Measurements from ENCODE around the gene MCOLN1. TPM values are rescaled to one million over a fixed set of nuclear protein-coding genes. Genes with fewer than 3 reads are reported as not detected.
A peak's percentile ranks its signal among the peaks of the same experiment; 100 is the strongest.

Gene MCOLN1
- total RNA-seq, 6 experiments from 2014 or later = 9.8 to 25.2 (median 17.7) TPM

- DNase-seq = peak in 2 of 3 donors; percentile 54 to 56
- TF ChIP-seq CTCF (IDR thresholded peaks at IDR 0.05) (no peak), POLR2A (IDR thresholded peaks at IDR 0.05) (no peak)
- 81% methylated on average over 22 of the region's 62 CpGs for WGBS (ENCODE audit: insufficient coverage, low coverage, low lambda C conversion rate, missing lambda C conversion rate)
These were observed 32.8 kb downstream of the MCOLN1 start for GRCh38 chr19:7554990-7555864.

GRCh38 chr19:7556696-7557315 lies 34.4 kb downstream of the MCOLN1 start:
- no peak overlapping the region for H3K27ac ChIP-seq
- no peaks in the 10 kb centered on the region for H3K4me1 ChIP-seq
- no peak for ATAC-seq
- H3K4me3 ChIP-seq = no peak overlapping the region
- peaks cover 0 to 43% (median 6%) of the 10 kb centered on the region in 4 donors for H3K36me3 ChIP-seq
- no peaks in the 10 kb centered on the region for H3K27me3 ChIP-seq
- TF ChIP-seq CTCF (IDR thresholded peaks at IDR 0.05) (no peak), POLR2A (IDR thresholded peaks at IDR 0.05) (no peak)
- intact Hi-C loops (cut with DNase I) = no loop called here
- 100% methylated on average over 16 of the region's 54 CpGs for WGBS (ENCODE audit: insufficient coverage, low coverage, low lambda C conversion rate, missing lambda C conversion rate)
- no peaks in the 10 kb centered on the region for H3K9me3 ChIP-seq
- DNase-seq = no peak

More at GRCh38 chr19:7554990-7555864, 32.8 kb downstream of the MCOLN1 start:
- H3K9me3 ChIP-seq = no peaks in the 10 kb centered on the region
- no peak overlapping the region for H3K27ac ChIP-seq
- no peaks in the 10 kb centered on the region for H3K4me1 ChIP-seq
- H3K27me3 ChIP-seq = no peaks in the 10 kb centered on the region
- intact Hi-C loops (cut with DNase I) = no loop called here
- no peak for ATAC-seq
- peaks cover 0 to 42% (median 10%) of the 10 kb centered on the region in 4 donors for H3K36me3 ChIP-seq
- no peak overlapping the region for H3K4me3 ChIP-seq

GRCh38 chr19:7558667-7559066 lies 36.2 kb downstream of the MCOLN1 start:
- ATAC-seq (no peak), DNase-seq (peak in 1 of 3 donors; percentile 22)
- Histone ChIP-seq H3K4me3 (no peak overlapping the region), H3K36me3 (peaks cover 0 to 43% (median 6%) of the 10 kb centered on the region in 4 donors), H3K27ac (no peak overlapping the region), H3K4me1 (no peaks in the 10 kb centered on the region), H3K9me3 (no peaks in the 10 kb centered on the region), H3K27me3 (no peaks in the 10 kb centered on the region)
- WGBS (ENCODE audit: insufficient coverage, low coverage, low lambda C conversion rate, missing lambda C conversion rate) = 95% methylated on average over 7 of the region's 18 CpGs
- intact Hi-C loops (cut with DNase I) = no loop called here
- TF ChIP-seq POLR2A (IDR thresholded peaks at IDR 0.05) = no peak
- no peak for TF ChIP-seq CTCF (IDR thresholded peaks at IDR 0.05)

- Histone ChIP-seq H3K27me3 (no peaks in the 10 kb centered on the region), H3K36me3 (peaks cover 0 to 43% (median 6%) of the 10 kb centered on the region in 4 donors), H3K4me3 (no peak overlapping the region), H3K27ac (no peak overlapping the region), H3K9me3 (no peaks in the 10 kb centered on the region), H3K4me1 (no peaks in the 10 kb centered on the region)
- no peak for TF ChIP-seq POLR2A (IDR thresholded peaks at IDR 0.05)
- TF ChIP-seq CTCF (IDR thresholded peaks at IDR 0.05) = no peak
- intact Hi-C loops (cut with DNase I) = no loop called here
- no peak for ATAC-seq
- DNase-seq = no peak
- 50% methylated on average over 2 of the region's 4 CpGs for WGBS (ENCODE audit: insufficient coverage, low coverage, low lambda C conversion rate, missing lambda C conversion rate)
These were observed 36.7 kb downstream of the MCOLN1 start for GRCh38 chr19:7559102-7559501.

All from right lobe of liver (tissue), 6 donors.